Left hindlimb (tissue), 1 donor: ENCODE results near the gene PGGHG.
"Not testable (repeated sequence)": the region's sequence is repeated elsewhere in the genome, so short reads cannot be mapped to it uniquely, and the experiment has no call there.

Experiments used
- DNase-seq: peaks from one replicate; pipeline ENCODE4 v3.0.0-alpha.2; 2018

PGGHG gene

GRCh38 chr11:332651-333480 is 43.9 kb downstream of the PGGHG start:
- no peak for DNase-seq

GRCh38 chr11:333616-334263 is 44.8 kb downstream of the PGGHG start:
- DNase-seq, result not testable (repeated sequence)

DNA sequence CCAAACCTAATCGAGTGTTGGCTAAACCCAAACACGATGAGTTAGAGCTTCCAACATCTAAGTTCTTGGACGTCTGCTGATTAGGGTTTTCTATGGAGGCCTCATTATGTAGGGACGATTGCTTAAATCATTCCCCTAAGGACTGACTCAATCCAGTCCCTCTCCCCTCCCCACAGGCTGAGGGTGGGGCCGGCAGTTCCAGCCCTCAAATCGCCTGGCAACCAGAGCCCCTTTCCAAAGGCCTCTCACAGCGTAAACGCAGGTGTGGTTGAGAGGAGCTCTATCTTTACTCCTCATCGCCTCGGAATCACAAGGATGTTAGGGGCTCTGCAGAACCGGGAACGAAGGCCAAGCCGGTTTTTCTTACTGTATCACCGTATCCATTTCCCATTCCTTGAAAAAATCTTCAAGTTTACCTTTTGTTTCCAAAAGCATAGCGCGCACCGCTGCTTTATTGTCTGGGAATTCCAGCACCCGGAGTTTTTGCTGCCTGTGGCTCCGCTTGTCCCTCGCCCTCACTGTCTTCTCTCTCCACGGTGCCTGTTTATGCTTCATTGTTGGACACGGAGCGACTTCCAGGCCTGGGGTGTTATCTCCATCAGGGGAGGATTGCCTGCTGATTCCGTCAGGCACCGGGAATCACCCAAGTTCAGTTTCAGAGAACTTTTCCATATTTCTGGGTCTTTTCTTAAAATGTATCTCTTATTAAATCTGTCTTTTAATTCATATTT is 45.5 kb downstream of the PGGHG start:
- DNase-seq, result peak; percentile 48

DNA sequence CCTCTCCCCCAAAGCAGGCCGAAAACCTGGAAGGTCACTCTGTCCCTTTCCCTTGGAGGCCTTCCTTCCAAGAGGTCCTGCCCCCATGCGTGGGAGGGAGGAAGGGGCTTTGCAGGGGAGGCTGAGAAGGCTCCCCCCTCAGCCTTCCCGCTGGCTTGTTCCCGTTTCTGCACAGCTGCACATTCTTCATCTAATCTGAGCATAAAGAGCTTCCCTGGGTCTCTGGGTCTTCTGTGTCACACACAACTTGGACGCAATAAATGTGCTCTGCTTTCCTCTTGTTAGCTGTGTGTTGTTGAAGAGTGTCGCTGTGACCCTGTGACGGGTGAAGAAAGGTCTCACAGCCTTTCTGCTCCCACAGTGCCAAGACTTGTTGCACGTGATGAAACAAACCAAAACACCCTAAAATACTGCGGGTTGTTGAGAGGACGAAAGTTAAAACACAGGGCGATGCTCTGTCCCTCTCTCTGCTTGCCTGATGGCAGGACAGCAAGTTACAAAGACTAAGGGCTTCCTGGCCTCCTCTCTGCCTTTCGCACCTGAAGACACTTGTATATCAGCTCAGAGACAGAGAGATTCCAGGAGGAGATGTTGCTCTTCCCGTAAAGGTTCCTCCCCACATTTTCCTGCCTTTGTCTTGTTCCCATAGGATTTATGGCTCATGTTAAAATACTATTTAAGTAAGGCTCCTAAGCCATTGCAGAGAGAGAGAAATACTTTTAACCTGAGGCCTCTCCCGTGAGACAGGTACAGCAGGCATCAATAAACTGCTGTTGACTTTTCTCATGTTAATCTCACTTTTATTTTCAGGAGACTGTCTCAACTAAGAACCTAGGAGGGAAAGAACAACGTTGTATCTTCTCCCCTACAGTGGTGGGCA is 47.1 kb downstream of the PGGHG start:
- DNase-seq, result peak; percentile 66

DNA sequence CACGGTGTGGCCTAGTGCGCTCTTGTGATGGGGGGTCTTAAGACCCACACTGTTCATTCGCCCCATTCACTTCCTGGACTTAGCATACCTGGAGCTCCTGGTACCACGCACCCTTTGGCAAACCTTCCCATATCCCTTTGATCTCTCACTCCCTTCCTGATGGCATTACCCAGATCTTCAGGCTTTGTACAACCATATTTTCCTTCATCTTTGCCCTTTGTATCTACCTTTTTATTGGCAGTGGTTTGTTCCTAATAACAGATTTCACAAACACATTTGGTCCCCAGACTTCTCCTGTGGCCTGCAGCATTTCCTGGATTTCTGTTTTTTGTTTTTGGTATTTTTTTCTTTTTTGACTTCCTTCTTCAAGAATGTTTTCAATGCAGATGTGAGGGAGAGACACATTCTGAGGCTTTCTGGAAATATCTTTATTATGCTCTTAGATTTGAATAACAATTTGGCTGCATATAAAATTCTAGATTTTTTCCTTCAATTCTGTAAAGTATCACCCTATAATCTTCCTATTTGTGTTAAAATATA is 47.8 kb downstream of the PGGHG start:
- no peak for DNase-seq

- no peak for DNase-seq
Measured at GRCh38 chr11:337711-338110, 48.8 kb downstream of the PGGHG start.

DNA sequence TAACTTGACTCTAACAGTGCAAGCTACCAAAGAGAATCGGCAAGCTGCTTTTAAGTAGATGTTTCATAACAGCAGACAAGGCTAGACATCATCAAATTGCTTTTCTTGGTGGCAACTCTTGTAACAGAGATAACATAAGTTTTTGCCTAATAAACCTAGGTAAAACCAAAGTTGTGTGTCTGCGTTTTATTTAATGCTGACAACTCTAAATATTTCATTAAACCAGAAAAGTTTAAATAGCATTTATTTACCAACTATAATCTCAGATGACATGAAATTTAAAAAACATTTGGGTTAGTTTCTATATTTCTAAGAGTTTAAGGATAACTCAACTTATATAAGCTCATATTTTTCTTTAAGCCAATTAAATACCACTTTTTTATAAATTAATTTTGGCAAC is 51.0 kb downstream of the PGGHG start:
- no peak for DNase-seq

DNA sequence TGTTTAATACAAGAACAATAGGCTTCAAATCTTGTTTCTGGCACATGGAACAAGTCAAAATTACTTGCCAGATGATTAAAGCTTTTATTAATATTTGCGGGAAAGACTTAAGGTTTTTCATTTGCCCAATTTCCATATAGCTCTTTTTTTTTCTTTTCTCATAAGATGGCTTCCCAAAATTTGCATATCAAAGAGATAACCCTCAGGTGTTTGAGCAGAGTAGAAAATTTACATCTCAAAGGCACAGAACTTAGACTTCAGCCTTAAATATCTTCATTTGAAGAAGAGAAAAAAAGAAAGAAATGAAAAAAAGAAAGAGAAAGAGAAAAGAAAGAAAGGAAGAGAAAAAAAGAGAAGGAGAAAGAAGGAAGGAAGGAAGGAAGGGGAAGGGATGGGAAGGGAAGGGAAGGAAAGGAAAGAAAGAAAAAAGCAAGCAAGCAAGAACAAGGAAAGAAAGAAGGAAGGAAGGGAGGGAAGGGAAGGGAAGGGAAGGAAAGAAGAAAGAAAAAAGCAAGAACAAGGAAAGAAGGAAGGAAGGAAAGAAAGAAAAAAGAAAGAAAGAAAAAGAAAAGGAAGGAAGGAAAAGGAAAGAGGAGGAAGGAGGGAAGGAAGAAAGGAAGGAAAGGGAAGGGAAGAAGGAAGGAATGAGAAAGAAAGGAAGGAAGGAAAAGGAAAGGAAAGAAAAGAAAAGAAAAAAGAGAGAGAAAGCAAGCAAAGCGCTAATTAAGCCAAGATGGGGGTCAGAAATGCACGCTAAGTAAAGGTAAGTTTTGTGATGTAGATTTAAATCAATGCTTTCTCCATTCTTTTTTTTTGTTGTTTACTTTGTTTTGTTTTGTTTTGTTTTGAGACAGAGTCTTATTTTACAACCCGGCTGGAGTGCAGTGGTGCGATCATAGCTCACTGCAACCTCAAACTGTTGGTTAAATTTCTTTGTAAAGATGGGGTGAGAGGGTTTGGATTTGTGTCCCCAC is 51.9 kb downstream of the PGGHG start:
- DNase-seq, result no peak

DNA sequence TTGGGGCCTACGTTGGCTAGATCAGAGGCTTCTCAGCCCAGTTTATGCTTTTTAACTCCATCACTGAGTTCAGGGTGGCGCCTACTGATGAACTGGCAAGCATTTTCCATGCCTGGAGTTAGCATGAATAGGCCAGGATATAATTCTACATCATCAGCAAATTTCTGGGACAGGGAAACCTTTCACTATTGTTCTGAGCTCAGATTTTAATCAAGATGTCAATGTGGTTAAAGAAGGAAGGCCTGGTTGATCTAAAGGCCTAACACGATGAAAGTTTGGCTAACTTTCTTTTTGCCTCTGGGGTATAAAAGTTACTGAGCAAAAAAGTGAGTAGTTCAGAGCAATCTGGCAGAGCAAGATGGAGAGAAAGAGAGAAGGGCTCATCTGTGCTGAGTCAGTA is 53.4 kb downstream of the PGGHG start:
- DNase-seq, result no peak

DNA sequence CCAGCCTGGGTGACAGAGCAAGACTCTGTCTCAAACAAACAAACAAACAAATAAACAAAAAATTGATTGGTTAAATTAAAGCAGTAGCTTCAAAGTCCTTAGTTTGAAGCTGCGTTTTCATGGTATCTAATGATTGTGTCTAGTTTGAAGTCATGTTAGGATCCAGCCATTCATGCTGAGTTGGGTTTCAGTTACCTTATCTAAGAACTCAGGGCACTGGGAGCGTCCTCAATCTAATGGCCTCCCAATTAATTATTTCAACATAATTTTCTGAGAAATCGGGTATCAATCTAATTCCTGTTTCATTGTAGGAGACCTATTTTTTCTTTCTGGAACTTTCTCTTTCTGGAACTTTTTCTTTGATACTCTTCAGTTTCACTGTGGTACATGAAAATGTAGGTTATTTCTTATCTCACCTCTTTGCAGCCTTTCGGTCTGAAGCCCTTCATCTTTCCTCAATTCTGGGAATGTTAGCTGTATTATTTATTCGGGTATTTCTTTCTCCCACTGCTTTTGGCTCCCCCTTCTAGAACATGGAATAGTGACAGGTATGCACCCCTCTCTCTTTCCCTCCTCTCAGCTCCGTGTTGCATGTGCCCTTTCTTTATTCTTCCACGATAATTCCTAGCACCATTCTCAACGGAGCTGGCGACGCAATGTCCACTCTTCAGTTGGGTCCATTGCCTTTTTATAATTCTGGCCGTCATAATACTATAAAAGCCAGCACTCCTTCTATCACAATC is 56.1 kb downstream of the PGGHG start:
- no peak for DNase-seq
